ENCODE results near the gene RASSF10.

DNA sequence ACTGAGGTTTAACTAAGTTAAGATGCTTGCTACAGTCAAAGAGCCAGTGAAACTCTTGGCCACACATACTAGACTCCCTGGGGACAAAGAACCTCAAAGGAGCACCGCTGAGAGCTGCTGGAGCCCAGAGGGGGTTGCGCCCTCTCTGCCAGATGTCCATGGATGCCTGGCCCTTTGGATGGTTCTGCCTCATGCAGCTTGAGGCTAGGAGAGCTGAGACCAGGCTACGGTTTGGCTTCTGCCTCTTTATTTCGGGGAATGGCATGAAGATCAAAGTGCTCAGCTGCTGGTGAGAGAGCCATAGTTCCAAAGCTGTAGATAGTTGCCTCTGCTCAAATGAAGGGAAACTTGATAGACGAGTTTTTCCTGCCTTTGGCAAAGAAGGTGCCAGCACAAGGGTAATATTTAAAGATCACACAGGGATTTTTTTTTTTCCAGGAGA lies 43.0 kb downstream of the RASSF10 start:
- TF ChIP-seq, protein P1, sequence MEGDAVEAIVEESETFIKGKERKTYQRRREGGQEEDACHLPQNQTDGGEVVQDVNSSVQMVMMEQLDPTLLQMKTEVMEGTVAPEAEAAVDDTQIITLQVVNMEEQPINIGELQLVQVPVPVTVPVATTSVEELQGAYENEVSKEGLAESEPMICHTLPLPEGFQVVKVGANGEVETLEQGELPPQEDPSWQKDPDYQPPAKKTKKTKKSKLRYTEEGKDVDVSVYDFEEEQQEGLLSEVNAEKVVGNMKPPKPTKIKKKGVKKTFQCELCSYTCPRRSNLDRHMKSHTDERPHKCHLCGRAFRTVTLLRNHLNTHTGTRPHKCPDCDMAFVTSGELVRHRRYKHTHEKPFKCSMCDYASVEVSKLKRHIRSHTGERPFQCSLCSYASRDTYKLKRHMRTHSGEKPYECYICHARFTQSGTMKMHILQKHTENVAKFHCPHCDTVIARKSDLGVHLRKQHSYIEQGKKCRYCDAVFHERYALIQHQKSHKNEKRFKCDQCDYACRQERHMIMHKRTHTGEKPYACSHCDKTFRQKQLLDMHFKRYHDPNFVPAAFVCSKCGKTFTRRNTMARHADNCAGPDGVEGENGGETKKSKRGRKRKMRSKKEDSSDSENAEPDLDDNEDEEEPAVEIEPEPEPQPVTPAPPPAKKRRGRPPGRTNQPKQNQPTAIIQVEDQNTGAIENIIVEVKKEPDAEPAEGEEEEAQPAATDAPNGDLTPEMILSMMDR (IDR thresholded peaks at IDR 0.05) = no peak
- TF ChIP-seq POLR2A (IDR thresholded peaks at IDR 0.05) = no peak
